GM19328 (cell line): ENCODE results near the gene EYA4.

Source experiments
- ATAC-seq: cut with Tn5 transposase; IDR thresholded peaks from one replicate; pipeline ENCODE4 v1.9.1; 2021; ENCODE audit warnings: mild to moderate bottlenecking, moderate library complexity; ENCODE audit not compliant: unreplicated experiment

EYA4 gene

DNA sequence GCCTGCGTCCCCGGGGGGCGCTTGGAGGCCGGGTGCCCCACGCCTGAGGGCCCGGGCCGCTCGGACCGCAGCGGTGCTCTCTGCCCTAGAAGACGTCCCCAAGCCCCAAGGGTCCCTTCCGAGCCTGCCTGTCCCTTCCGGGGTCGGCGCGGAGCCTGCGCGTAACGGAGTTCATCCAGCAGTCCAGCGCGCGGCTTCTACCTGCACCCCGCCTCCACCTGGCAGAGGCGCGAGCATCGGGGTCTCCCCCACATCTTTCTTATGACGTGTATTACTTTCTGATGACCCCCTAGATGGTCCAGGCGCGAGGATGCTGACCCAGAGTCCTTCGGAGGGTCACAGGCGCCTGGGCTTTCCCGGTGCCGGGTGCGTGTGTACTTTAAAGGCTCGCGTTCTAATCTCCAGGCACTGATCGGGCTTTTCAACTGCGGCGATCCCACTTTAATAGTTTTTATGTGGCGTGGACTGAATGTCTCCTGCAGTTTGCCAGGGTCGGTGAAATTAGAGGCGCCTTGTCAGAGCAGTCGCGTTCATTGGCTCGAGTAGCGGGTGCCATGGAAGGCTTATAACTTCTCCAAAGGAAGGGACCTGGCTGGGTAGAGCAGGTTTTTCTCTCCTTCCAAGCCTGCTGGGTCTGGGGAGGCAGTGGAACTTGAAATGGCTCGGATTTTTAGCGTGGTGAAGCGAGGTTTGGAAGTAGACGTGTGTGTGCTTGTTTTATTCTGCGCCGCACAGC, 912 bp downstream of the EYA4 start:
- no peak for ATAC-seq

DNA sequence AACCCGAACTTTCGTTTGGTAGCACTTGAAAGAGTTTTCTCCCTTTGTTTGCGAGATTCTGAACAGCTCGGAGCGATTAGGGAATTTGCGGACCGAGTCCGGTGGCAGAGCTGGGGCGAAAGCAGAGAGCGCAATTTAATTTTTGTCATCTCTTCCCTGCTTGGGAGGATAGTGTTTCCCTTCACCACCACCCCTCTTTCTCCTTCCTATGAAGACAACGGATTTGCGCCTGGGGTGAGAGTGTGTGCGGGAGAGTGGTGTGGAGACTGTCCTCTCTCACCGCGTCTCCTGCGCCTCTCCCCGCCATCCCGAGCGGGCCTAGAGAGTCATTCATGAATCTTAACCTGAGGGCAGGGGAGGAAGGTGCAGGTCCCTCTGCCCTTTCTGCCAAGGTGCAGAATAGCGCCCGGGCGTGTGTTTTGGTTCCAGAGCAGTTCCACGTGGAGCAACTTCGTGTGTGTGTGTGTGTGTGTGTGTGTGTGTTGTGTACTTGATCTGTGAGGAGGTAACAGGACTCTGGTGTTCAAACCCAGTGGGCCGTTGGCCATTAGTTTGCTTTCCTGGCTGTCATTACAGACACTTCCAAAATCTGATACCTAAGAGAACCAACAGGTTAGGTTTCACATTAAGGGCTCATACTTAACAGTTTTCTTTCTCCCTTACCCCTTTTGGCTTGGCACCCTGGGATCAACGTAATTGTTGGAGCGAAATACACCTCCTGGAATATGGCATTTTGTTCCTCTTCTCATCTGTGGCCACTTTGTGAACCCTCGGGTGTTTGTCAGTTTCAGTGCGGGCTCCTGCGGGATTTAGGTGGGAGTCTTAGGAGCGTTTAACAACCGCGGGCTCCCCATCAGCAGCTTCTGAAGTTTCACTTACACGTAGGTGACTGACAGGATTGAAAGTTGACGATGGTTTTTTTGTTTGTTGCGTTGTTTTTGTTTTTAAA, 1.8 kb downstream of the EYA4 start:
- ATAC-seq, result no peak

GRCh38 chr6:133243723-133244305, 2.7 kb downstream of the EYA4 start:
- no peak for ATAC-seq

DNA sequence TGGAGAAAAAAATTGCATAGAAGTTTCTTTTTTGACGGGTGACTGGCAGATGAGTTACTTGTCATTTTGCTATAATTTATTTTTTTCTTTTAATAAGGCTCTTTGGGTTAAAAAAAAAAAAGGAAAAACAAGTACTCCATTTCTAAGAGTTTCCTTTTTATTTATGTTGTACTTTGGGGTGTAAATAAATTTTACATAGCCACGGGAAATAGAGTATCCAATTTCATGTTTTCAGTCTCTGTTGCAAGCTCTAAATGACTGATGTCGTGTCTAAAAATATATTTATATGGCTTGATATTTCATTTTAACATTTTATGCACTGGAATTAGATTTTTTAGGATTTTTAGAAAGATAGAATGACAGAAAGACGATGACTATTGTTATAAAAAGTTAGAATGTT, 3.4 kb downstream of the EYA4 start:
- ATAC-seq, result no peak

GRCh38 chr6:133245007-133245406, 3.9 kb downstream of the EYA4 start:
- ATAC-seq, result no peak

DNA sequence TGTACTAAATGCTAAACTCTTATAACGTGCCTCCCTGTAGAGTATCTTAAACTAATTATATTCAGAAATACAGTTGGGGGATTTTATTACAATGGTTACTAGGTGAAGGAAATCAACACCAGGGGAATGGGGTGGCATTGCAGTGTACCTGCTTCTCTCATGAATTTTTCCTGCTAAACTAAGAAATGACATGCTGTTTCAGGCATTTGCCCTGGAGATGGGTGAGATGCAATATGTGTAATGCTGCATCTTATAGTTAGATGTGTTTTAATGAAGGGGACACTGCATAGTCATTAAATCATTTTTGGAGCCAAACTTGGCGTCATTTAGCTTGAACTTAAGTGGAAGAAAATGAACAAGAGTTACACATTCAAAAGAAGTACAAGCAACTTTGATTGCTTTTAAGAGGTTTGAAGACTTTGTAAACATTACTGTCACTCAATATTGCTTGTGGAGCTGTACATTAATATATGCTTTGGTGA, 4.3 kb downstream of the EYA4 start:
- ATAC-seq, result no peak

DNA sequence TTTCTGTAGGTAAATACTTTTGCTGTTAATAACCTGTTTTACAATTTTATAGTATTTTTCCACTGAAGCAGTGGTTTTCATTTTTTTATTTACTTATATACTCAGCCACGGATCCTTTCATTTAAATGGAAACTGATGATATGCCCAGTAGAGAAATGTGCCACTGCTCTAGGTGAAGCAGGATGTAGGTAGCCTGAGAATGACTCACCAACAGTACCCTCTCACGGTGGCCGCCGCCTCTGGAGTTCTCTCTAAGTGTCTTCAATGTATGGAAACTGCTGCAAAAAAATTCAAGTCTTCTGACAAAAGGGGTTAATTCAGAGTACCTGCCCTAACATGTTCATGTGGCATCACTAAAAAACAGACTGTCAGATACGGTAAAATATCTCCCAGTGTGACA, 6.4 kb downstream of the EYA4 start:
- no peak for ATAC-seq

- ATAC-seq, result no peak
Observed at GRCh38 chr6:133248241-133249001, 7.3 kb downstream of the EYA4 start.

GRCh38 chr6:133251688-133252087, 10.5 kb downstream of the EYA4 start:
- no peak for ATAC-seq

GRCh38 chr6:133254552-133255228, 13.5 kb downstream of the EYA4 start:
- no peak for ATAC-seq

GRCh38 chr6:133257545-133258105, 16.5 kb downstream of the EYA4 start:
- ATAC-seq, result no peak

DNA sequence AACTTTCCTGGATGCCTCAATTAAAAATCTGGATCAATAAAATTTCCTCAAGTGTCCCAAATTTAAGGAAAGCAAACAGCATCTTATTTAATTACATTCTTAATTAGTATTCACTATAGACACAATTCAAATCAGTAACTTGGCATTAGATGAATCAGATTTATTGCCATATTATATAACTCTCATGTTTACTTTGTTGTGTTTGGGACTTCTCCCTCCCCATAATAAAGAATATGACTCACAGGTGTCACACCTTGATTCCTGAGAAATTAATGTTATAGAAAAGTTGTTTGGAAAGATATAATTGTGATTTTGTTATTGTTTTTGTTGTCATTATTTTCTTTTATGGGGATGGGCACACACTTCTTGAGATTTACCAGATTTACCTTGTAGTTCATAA, 18.4 kb downstream of the EYA4 start:
- ATAC-seq, result no peak

DNA sequence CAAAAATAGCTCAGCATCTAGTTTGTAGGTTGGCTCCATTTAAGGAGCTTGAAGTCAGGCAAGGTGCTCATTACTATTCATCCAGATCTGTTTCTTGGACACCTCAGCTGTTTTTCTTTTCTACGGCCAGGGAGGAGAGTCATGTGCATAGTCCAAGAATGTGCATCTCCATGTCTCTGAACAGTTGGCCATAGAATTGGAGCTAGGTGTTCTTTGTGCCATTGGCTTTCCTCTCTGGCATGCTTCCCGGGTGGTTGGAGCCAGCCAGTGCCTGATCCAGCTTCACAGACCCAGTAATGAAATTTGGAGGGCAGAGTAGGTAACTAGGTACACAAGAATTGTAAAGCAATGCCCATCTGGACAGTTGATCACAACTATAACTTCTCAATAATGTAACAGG, 21.6 kb downstream of the EYA4 start:
- no peak for ATAC-seq

DNA sequence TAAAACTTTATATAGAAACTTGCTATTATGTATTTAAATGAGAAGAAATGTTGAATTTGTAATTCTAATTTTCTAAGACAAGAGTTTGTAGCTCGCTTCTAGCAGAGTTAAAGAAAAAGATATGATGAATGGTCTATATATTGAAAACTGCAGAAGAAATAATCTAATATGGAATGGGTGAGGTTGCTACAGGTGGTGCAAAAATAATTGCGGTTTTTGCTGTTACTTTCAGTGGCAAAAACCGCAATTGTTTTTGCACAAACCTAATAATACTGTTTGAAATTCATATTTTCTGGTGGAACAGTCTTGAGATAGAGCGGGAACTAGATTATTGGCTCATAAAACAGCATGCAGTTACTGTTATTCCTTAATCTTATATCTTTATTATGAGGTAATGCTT, 23.9 kb downstream of the EYA4 start:
- no peak for ATAC-seq

GRCh38 chr6:133266186-133266585, 25.0 kb downstream of the EYA4 start:
- no peak for ATAC-seq

- ATAC-seq, result no peak
Observed at GRCh38 chr6:133268621-133269020, 27.5 kb downstream of the EYA4 start.

GRCh38 chr6:133274813-133275212, 33.7 kb downstream of the EYA4 start:
- no peak for ATAC-seq

DNA sequence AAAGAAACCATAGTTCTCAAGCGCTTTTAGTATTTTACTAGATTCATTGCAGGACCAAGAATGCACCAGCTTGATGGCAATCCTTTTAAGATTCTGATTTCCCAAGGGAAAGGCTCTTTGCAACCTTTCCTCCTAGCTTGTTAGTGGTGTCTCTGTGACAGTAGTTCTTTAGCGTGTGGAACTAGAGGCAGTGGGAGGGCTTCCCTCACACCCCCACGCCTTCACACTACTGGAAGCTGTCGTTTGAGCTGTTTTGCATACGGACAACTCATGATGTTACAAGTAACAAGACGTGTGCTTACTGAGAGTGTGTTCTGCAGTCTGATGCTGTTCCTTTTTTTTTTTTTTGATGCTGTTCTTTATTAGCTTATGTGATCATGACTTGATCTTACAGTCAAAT, 34.1 kb downstream of the EYA4 start:
- ATAC-seq, result no peak

- no peak for ATAC-seq
Observed at GRCh38 chr6:133277228-133277899, 36.2 kb downstream of the EYA4 start.
